GM04503 (cell line): ENCODE measurements around the gene CIB4.
A peak's percentile ranks its signal among the peaks of the same experiment; 100 is the strongest.

Source experiments
- DNase-seq: peaks from one replicate; pipeline ENCODE4 v3.0.0-alpha.2; 2012; ENCODE audit warnings: low read depth

Gene CIB4

DNA sequence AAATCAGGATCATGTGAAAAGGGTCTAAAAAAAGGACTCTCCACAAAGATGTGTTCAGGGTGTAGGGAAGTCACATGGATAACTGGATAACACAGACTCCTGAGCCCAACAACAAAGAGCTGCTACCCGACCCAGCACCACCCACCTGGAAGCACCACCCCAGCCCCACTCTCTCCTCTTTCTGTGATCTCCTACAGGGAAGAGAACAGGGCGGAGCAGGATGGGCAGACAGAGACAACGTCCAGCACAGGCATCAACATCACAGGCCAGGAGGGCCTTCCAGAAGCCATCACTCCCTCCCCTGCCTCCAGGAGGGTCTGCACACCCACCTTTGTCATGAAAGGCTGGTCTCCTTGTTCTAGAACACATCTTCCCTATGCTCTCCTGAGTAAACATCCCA, 1.3 kb upstream of the CIB4 start:
- no peak for DNase-seq

DNA sequence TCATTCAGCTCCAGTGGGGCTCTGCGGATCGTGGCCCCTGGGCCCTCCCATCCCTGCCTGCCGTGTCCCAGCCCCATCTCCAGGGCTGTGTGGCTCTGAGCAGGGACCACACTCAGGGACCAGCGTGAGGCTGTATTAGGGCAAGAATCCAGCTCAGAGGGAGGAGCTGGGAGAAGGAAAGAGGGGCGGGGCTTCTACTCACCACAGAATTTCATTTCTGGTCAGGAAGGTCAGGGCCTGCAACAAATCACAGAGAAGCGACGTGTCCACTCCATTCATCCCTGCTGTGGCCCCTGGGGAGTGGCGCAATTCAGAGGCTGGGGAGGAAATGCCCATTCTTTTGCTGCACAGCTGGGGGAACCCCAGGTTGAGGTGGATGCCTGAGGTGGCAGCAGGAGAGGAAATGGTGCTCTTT, 828 bp downstream of the CIB4 start:
- DNase-seq = peak; percentile 39

DNA sequence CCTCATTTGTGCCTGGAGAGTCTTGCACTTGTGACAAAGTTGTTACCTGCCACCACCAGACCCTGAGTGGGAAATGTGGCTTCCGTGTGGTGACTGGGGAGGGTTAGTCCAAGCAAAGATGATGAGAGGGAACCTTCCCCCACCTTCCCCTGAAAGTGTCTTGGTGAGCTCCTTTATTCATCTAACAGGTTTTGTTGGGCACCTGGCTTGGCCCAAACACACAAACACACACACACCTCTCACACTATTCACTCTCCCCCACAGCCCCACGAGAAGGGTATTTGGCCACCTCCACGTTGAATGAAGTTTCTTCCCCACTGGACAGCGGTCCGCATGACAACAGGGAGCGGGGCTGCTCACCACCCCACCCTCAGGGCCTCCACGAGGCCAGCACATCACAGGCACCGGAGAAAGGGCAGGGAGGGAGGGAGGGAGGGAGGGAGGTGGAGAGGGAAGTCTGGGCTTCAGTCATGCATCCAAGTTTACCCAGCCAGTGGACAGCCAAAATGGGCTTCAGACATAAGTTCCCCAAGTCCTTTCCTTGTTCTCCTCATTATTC, 1.4 kb downstream of the CIB4 start:
- DNase-seq = no peak

DNA sequence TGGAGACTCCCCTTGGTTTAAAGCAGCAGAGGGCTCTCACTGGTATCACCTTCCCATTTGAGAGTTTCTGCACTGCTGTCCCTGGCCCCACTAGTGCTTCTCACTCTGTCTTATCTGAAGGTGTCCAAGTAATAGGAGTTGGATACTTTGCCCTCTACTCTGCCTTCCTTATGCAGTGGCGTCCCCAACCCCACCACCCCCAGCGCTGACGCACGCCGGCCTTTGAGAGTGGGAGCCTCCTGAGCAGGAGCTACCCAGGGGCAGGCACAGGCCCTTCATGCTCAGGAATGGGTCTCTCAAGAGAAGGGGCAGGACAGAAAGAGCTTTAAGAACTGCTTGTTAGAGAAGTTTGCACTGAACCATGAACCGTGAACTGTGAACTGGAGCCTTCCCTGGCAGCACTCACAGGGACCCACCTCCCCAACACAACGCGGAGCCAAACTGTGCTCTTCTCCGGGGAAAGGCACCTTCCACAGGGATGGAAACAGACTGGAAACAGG, 3.3 kb downstream of the CIB4 start:
- no peak for DNase-seq

DNA sequence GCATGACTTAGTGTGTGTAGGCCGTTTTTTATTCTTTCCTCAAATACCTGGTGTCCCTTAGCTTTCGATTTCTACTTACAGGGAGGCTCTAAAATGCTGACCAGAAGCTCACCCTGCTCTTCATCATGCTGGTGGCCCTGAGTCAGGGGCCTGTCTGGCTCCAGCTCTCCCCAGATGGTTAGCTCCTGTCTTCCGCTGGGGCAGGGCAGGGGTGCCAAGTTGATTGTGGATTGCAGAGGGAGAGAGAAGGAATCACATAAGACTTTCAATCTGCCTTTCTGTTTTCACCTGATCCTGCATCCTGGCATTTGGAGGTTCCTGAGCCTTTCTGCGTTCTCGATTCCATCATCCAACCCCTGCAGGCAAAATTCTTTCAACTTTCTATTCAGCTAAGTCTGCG, 4.2 kb downstream of the CIB4 start:
- no peak for DNase-seq

DNA sequence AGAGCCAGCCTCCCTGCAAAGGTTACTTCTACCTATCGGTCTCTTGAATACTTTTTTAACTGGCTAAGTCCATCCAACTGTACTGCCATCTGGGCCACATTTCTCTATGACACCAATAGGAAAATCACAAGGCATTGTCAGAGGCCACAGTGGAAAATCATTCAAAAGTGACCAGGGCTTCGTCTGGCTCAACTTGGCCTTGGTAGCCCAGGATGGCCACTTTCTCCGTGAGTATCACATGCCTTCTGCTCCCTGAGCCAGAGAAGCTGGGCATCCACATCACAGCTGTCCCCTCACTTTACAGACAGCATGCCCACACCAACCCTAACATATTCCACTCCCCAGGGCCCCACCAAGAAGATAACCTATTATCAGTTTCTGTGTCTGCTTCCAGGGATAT, 5.8 kb downstream of the CIB4 start:
- no peak for DNase-seq

DNA sequence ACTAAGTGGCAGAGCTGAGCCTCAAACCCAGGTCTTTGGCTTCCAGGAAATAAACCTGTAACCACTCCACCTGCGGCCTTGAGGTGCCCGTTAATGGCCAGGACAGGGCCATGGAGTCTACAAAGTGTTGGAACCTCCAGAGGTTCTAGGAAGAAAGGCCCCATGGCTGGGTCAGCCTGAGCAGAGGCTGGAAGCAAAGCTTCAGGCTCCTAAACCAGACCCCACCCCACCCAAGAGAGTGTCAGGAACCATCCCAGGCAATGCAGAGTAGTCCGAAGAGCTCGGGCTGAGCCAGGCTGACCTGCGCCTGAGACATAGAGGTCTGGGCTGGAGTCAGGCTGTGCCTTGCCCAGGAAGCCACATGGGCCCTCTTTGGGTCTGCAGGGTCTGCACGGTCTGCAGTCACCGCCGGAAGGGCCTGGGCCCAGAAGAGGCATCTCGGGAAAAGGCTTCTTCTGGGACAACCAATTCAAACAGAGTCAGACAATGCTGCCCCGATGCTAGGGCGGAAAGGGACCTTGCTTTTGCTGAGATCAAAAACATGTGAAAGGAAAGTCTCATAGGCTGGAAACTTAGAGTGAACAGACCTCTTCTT, 6.4 kb downstream of the CIB4 start:
- DNase-seq = no peak

DNA sequence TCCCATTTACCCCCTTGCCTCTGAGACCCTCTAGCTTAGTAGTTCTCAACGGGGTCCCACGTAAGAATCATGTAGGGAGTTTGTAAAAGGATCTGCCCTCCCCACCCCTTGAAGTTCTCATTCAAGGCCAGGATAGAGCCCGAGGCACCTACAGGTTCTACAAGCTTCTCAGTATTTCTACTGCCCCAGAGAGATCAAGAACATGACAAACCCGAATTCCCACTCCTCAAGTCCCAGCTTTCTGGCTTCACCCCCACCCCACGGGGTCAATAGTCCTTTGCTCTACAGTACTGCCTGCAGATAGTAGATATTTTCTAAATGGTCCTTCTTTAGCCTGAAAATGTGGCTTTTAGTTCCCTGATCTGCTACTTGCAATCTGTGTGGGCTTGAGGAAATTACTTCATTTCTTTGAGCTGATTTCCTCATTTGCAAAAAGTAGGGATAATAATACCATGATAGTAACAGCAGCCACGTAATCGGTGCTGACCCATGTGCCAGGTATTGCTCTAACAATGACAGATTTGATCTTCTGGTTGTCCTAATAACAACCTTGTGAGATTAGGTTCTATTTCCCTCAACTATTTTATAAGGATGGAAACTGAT, 7.1 kb downstream of the CIB4 start:
- DNase-seq = no peak

DNA sequence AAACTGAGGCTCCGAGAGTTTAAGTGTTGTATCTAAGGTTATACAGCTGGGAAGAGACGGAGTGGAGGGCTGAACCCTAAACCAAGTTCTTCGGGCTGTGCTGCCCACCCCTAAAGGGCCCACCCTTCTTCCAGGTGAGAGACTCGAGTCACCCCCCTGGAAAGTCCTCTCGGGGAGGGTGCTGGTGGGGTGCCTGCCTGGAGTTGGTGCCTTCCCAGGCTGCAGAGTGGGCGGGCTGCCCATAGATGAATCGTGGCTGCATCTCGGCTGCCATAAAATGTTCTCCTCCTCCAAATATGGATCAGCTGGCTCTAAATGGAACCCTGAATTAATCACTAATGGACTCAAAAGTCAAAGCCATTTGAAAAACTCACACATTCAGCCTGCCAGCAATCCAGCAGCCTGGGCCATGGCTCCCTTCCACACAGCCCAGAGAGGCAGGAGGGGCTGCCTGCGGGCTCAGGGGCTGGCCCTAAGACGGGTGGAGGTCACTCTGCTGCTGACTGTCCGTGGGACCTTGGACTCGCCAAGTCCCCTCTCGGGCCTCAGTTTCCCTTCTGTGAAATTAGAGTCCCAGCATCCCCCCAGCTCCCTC, 7.7 kb downstream of the CIB4 start:
- no peak for DNase-seq

DNA sequence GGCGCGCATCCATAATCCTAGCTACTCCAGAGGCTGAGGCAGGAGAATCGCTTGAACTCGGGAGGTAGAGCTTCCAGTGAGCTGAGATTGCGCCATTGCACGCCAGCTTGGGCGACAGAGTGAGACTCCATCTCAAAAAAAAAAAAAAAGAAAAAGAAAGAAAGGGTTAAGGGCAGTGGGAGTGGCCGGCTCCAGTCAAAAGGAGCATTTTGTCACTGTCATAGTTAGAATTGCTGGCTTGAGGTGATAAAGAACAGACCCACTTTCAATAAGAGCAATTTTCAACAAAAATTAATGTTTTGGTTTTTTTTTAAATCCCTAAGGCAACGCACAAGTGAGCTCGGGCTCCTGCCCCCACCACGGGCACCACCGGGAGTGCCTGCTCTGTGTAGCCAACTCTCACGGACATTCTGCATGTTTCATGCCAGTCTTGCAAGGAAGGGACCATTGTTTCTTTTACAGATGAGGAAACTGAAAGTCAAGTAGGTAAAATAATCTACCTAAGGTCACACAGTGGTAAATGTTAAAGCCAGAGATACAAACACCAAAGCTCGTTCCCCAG, 8.5 kb downstream of the CIB4 start:
- no peak for DNase-seq

DNA sequence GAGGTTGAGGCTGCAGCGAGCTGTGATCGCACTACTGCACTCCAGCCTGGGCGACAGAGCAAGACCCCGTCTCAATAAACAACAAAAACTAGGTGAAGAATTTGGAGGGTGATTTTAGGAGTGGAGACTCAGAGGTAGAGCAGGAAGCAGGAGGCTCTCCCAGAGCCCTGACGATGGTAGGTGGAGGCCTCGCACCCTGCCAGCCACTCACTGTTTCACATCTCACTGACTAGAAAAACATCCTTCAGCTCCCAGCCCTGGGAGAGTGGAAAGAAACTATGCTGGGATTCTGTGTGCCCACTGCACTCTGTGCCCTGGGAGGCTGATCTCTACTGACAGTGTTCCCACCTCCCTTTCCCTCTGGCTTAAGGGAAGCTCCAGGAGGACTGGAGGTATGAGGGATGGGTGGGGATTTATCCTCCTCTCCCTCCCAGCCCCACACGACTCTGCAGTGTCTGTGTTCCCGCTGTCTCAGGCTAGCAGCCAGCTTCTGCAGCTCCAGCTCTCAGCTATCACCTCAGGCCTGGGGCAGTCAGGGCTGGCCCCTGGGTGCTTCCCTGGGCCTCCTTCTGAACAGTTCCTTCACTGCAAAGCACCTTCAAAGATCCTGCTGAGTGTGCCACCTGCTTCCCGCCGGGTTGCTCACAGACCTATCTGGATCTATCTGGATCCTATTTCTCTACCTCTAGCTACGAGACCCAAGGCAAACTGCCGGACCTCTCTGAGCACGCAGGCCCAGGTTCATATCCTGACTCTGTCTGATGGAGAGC, 9.6 kb downstream of the CIB4 start:
- DNase-seq = no peak

DNA sequence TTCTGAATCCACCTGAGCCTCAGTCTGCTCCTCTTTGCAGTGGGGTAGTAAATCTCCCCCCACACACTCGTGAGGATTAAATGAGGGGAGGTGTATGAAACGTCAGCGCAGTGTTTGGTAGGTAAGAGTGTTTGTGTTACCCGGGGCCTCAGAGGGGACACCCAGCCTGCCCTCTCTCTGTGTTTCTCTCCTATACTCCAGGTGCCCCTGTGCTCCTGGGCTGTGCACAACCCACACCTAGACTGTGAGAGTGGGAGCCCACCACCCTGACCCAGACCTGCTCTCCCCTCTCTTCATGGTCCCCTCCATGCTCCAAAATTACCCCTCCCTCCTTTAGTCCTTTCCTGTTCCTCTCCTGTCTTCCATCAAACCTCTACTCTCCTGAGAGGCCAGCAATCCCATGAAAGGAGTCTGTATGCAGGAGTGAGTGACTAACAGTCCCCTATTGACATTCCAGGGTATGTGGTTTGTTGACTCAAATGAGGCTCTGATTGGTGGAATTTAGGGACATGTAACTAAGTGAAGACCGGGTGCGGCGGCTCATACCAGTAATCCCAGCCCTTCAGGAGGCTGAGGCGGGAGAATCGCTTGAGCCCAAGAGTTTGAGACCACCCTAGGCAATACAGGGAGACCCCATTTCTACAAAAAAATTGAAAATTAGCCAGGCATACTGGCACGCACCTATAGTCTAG, 10.4 kb downstream of the CIB4 start:
- no peak for DNase-seq

DNA sequence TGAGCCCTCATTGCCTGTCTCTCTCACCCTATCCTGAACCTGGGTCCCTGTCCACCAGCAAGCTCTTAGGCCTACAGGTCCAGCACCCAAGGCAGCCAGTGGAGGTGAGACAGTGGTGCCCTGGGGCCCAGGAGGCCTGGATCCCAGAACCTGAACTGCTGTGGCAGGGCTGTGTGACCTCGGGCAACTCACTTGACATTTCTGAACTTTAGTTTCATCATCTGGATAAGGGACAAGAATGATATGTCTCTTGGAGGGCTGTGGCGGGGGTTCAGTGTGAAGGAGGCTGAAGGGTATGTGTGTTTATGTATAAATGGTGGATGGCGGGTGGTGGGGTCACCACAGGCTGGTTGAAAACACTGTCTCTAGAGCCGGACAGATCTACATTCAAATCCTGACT, 10.9 kb downstream of the CIB4 start:
- DNase-seq = no peak

DNA sequence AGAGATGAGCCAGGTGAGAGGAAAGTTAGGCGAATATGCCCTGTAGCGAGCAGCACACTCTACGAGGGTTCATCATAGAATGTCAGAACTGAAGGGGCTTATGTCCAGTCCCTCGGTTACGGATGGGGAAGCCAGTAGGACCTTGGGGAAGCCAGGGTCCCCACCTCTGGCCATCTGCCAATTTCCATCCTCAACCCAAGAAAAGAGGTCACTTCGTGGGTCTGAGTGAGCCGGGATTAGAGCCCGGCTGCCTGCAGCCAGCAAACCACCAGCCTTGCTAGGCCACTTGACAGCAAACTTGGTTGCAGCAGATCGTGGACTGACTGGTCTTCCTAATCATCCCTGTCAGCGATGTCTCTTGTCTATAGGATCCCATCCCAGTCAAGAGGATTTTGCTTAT, 11.4 kb downstream of the CIB4 start:
- no peak for DNase-seq

DNA sequence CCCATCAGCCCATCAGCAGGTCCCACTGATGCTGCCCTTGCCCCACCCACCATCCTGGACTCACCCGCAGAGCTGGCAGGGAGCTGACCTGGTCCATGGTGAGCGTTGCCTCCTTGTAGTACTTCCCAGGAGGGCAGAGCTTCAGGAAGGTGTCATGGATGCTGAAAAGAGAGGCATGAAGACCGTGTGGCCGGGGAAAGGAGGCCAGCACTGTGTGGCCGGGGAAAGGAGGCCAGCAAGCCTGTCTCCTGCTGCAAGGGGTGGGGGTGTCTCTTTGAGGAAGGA, 11.9 kb downstream of the CIB4 start:
- DNase-seq = no peak

DNA sequence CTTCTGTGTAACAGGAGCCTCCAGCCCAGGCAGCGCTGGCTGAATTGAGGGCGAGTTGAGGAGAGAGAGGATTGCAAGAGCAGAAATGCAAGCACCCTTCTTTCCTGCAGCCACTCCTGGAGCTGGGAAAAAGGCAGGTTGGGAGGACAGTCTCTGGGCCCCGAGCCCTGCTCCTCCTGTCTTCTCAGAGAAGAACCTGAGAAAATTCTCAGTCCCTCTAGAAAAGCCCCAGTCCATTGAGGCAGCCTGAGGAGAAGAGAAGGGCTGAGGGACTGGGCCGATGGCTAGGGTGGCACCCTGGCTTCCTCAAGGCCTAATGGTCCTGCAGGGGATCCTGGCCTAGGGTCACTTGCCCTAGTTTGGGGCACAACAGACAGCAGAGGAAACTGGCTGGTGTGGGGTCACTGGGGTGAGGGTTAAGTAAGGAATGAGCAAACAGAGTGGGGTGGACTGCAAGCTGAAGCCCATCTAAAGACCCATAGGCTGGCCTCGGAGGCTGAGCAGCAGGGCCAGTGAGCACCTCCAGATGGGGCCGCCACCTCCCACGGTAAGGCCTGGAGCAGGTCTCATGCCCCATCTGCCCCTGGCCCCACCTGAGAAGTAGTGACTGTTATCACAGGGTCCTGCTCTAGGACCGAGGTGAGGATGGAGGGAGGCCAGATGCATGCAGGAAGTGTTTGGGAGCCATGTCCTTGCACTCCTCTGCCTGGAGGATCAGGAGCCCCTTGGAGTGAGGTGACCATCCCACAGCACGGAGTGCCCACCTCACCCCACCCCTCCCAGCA, 12.4 kb downstream of the CIB4 start:
- no peak for DNase-seq

DNA sequence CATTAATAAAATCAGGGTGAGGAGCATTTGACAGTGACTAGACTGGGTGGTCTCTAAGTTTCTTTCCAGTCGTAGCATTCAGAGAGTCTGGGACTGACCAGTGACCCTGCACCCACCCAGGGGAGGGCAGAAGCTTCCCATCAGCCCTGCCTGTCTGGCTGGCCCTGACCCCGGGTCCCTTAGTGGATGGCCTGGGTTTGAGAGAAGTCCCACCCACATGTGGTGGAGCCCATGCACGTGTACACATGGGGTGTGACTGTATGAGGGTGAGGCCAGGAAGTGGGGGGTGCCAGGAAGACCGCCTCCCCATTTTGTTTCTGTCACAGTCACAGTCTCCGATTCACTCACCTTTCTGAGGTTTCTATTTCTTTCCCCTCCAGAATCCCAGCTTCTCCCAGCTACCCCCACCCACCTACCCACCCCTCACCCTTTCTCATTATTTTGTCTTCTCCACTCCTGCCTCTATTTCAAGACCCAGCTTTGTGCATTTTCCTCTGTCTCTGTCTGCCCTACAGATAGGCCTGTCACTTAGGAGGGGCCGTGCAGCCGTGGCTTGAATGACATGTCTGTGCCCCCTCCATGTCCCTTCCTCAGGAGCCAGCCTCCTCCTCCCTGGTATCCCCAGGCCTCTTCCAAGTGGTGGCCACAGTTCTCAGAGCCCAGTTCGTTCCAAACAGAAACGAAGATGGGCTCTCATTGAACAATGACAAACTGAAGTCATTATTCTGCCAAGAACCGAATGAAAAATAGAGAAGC, 13.6 kb downstream of the CIB4 start:
- DNase-seq = no peak

DNA sequence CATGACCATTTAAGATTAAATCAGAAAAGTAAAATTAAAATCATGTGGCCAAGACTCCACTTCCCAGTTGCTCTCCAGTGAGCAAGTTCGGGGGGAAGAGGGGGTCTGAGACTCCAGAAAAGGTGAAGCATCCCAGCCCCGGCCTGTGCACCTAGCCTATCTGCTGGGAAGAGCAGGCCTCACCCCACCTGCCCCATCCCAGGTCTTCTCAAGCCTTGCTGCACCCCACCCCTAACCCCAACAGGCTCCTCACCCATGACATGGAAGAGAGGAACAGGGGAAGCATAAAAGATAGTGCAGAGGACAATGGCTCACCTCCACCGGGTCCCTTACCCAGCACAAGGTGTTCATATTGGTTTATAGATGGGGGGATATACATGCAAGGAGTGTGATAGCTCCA, 14.6 kb downstream of the CIB4 start:
- no peak for DNase-seq

DNA sequence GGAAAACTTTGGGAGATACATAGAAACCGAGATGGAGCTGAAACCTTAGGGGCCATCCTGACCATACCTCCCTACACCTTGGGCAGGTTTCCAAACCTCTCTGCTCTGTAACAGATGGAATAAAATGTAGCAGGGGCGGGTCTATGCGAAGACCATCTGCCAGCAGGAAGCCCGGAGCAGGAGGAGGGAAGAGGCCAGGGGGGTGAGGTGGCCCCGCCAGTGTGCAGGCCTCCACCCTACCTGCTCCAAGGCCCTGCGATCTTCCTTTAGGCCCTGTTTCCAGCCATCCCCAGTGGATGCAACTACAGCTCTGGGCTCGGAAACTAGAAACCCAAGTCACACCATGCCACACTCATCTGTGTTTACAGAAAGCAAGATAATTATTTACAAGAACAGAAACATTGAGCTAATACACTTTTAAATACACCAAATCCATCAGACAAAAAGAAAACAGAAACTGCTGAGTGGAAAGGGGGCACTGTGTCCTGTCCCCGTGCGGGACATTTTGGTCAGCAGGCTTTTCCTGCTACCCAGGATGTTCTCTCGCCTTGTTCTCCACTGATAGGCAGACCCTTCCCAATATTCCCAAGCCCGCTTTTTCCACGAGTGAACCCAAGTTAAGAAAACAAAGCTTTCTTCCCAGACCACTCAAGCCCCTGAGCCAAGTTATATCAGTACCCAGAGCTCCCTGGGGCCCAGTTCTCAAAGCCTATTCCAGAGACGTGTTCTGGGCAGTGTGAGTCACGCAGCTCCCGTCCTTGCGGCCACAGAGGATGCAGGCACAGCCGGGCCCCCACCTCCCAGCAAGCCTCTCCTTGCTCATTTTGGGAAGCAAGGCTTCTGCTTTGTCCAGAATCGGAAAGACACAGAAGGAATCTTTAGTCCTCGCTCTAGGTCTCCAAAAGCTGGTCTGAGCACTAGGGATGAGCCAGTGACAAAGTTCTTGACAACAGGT, 17.3 kb downstream of the CIB4 start:
- no peak for DNase-seq
